HG02623 (cell line): Measurements from ENCODE around the gene RUFY2.
"Not testable (repeated sequence)": the region's sequence is repeated elsewhere in the genome, so short reads cannot be mapped to it uniquely, and the experiment has no call there.

Experiments
- ATAC-seq: cut with Tn5 transposase; IDR thresholded peaks from one replicate; pipeline ENCODE4 v1.9.1; 2021; ENCODE audit warnings: moderate library complexity; ENCODE audit not compliant: unreplicated experiment

Gene RUFY2, protein sequence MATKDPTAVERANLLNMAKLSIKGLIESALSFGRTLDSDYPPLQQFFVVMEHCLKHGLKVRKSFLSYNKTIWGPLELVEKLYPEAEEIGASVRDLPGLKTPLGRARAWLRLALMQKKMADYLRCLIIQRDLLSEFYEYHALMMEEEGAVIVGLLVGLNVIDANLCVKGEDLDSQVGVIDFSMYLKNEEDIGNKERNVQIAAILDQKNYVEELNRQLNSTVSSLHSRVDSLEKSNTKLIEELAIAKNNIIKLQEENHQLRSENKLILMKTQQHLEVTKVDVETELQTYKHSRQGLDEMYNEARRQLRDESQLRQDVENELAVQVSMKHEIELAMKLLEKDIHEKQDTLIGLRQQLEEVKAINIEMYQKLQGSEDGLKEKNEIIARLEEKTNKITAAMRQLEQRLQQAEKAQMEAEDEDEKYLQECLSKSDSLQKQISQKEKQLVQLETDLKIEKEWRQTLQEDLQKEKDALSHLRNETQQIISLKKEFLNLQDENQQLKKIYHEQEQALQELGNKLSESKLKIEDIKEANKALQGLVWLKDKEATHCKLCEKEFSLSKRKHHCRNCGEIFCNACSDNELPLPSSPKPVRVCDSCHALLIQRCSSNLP

DNA sequence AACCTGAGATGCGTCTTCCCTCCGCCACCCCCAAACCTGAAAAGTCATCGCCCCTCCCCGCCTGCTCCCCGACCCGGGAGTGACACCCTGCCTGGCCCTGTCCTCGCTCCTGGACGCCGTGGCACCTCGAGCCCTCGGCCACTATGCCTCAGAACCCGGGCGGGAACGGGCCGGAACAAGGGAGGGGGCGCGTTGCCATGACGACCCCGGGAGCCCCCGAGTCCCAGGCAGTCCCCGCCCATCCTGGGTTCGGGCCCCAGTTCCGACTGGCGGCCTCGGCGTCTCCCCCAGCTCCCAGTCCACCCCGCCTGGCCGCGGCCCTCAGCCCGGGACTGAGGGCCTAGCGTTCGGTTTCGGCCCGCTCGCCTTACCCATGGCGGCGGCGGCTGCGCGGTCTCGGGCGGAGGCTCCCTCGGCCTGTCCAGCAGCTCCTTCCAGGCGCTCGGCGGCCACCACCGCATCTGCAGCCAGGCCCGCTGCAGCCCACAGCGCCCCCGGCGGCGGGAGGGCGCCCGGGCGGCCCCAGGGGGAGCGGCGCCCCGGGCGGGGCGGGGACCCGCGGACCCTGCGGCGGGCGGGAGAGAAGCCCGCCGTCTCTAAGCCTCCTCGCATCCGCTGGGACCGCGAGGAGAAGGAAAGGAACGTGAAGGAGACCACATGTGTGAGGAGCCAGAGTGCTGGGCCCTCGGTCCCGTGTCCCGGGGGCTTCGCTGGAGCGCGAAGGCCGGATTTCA lies at the start of gene RUFY2:
RUFY2 (minus strand) TSS at position 463 of the 734 bp plus-strand sequence; CDS start at position 375, 88 bp downstream.
- peak; percentile 94 for ATAC-seq

GRCh38 chr10:68449698-68450097 lies 42.6 kb upstream of the RUFY2 start:
- ATAC-seq: not testable (repeated sequence)

DNA sequence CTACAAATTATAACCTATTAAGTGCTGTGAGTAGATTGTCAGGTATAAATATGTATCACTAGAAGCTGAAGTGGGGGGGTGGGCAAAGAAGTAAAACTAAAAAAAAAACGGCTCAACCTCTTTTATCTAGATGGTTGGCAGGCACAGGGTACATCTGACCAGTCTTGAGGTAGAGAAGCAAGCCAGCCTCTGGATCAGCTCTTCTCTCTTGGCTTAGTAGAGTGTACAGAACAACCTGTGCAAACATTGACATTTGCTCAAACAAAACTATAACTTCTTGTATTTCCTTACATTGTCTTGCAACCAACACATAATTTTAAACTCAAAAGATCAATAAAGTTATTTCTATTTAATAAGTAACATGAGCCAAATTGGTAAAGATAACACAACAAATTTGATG lies 39.1 kb upstream of the RUFY2 start:
- no peak for ATAC-seq

DNA sequence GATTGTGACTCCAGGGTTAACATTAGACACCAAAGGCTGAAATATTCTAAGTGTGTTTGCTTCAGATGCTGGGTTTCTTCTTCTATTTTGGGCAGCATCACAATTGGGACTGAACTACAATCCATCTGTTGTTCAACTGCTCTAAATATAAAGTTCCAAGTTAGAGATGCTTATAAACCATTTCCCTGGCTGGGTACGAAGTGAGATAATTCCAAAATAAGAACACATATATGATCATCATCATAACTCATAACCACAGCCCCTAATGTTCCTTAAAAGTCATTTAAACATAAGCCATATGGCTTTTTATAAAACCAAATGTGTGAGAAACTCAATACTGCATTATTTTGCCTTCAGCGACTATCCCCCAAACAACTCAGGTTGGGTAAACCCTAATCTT lies 35.9 kb upstream of the RUFY2 start:
- no peak for ATAC-seq

GRCh38 chr10:68440898-68441297 lies 33.8 kb upstream of the RUFY2 start:
- no peak for ATAC-seq

DNA sequence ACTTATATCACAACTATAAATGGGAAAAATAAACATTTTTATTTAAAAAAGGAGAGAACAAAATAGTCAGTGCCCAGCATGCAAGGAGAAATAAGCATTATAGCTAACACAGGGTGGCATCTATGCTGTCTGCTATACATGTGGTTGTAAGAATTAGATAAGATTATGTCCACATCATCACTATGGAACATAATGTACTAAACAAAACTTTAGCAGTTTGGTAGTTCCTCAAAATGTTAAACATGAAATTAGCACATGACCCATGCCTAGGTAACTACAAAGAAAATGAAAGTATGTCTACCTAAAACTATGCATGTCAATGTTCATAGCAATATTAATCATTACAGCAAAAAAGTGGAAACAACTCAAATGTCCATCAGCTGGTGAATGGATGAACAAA lies 28.7 kb upstream of the RUFY2 start:
- ATAC-seq: no peak

DNA sequence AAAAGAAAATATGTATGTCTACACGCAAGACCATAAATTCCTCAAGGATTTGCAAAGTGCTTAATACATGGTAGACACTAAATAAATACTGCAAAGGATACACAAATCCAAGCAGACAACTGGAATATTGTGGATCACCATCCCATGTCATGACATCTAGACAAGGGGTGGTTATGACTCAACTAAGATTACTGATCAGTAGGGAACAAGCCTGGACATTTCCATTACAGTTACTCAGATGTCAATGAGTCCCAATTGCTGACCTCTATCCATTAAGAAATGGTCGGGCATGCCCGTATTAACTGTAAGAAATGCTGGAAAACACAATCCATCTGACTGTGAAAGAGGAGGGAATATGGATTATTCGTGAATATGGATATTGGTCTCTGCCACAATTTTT lies 27.6 kb upstream of the RUFY2 start:
- ATAC-seq: no peak

DNA sequence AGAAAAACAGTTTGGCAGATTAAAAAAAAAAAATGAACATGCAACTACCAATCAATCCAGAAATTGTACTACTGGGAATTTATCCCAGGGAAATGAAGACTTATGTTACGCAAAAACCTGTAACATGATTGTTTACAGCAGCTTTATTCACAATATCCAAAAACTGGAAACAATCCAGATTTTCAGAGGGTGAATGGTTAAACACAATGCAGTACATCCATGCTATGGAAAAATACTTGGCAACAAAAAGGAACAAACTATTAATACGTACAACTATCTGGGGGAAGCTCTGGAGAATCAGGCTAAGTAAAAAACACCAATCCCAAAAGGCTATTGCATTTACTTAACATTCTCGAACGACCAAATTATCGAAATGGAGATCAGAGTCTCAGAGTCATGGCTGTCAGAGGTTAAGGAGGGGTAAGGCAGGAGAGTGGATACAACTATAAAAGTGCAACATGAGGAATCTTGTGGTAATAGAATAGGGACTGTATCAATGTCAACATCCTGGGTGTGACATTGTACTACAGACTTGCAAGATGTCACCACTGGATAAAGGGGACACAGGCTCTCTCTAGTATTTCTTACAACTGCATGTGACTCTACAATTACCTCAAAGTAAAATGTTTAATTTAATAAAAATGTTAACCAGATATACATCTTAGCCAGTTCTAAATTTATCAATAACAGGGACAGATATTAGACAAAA lies 21.5 kb upstream of the RUFY2 start:
- ATAC-seq: no peak

DNA sequence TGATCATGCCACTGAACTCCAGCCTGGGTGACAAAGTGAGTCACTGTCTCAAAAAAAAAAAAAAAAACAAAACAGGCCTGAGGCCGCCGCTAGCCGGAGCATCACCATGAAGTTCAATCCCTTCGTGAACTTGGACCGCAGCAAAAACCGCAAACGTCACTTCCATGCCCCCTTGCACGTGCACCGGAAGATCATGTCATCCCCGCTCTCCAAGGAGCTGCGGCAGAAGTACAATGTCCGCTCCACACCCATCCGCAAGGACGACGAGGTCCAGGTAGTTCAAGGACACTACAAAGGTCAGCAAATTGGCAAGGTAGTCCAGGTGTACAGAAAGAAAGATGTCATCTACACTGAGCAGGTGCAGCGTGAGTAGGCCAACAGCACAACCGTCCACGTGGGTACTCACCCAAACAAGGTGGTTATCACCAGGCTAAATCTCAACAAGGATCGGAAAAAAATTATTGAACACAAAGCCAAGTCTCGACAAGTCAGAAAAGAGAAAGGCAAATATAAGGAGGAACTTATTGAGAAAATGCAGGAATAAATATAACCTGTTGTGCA lies 17.5 kb upstream of the RUFY2 start:
- no peak for ATAC-seq

DNA sequence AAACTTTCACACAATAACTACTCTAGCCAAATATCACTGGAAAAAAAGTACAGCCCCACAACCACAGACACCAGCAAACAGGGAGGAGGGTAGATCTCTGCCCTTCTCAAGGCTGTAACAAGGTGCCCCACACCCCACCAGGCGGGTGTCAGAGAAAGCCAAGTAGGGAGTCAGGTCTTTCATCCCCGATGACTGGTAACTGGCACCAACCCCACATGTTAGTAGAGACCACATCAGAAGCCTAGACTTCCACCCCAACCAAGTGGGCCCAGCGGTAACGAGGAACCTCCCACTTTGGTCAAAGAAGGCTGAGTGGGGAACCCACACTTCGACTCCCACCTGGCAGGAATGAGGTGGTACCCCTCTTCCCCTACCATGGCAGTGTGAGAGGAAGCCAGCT lies 16.4 kb upstream of the RUFY2 start:
- no peak for ATAC-seq

DNA sequence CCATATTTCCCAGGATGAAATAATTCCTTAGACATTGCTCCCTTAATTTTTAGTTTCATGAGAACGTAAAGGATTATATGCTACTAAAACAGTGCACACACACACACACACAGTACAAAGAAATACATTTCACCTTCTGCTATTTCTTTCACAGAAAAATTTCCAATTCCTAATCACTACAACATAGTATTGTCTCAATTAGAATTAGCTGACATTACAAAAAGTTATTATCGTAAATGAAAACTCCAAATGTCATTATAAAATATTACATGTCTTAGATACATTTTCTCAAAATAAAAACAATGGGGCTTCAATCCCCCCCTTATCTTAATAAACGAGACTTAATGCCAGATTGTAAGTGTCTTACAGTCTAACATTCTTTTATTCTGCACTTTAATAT lies 12.3 kb upstream of the RUFY2 start:
- no peak for ATAC-seq

DNA sequence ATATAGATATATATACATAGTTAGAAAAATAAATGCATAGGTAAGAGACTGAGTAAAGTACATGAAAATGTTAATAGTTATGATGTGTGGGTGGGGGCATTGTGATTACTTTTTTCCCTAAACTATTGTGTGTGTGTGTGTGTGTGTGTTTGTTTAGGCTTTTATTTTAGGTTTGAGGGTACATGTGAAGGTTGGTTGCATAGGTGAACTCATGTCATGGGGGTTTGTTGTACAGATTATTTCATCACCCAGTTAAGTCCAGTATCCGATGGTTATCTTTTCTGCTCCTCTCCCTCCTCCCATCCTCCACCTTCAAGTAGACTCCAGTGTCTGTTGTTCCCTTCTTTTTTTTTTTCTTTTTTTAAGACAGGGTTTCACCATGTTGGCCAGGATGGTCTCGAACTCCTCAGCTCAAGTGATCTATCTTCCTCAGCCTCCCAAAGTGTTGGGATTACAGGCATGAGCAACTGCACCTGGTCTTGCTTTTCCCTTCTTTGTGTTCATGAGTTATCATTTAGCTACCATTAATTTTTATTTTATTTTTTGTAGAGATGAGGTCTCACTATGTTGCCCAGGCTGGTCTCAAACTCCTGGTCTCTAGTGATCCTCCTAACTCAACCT lies 1.9 kb upstream of the RUFY2 start:
- no peak for ATAC-seq

GRCh38 chr10:68406111-68406814 lies 814 bp downstream of the RUFY2 start:
- peak; percentile 25 for ATAC-seq

GRCh38 chr10:68403701-68404100 lies 3.4 kb downstream of the RUFY2 start:
- ATAC-seq: no peak

GRCh38 chr10:68402276-68402675 lies 4.8 kb downstream of the RUFY2 start:
- ATAC-seq: no peak

GRCh38 chr10:68397005-68397404 lies 10.1 kb downstream of the RUFY2 start:
- ATAC-seq: no peak

DNA sequence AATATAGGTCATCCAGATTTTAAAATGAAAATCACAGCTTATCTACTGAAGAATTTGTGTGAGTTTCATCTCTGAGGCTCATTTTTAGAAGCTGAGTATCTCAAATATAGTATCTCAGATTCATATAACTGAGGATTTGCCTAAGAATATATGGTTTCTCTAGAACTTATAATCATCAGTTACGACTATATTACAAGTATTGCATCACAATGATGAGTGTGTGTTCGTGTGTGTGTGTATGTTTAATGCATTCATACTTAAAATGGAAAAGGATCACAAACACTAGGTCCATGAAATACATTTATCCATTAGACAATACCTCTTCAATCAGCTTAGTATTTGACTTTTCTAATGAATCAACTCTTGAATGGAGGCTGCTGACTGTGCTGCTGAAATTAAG lies 21.3 kb downstream of the RUFY2 start:
- ATAC-seq: no peak

DNA sequence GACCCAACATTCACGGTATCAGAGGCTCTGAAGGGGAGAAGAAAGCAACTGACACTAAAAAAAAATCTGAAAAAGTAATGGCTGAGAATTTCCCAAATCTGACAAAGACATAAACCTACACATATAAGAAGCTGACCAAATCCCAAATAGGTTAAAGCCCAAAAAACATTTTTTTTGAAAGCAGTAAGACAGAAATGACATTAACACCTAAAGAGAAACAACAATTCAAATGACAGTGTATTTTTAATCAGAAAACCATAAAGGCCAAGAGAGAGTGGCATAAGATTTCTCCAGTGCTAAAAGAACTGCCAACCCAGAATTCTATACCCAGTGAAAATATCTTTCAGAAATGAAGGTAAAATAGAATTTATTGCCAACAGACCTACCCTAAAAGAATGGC lies 35.5 kb downstream of the RUFY2 start:
- ATAC-seq: no peak

DNA sequence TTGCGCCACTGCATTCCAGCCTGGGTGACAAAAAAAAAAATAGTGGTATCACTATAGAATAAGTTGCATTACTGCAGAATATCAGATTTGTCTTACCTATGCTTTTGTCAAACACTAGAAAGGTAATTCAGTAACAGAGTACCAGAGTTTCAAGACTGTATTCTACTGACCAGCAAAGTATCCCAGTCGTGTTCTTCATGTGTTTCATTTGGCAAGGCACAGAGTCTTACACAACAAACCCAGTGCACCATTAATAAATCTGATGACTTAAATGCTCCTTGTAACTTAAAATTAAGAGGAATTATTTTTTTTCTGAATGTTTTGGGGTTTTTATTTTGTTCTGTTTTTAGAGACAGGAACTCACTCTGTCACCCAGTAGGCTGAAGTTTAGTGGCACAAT lies 40.0 kb downstream of the RUFY2 start:
- ATAC-seq: no peak

GRCh38 chr10:68366600-68366999 lies 40.5 kb downstream of the RUFY2 start:
- ATAC-seq: no peak
